BE2C (cell line): ENCODE measurements around the gene PAQR8.

Experiments used
- DNase-seq: peaks from one replicate; pipeline ENCODE4 v3.0.0-alpha.2; 2020
- H3K27me3 ChIP-seq: fragments of 250-450 bp; sonication (Bioruptor Pico); 2 replicates; pipeline ENCODE4 v1.5.1; 2020; ENCODE audit warnings: mild to moderate bottlenecking
- H3K36me3 ChIP-seq: fragments of 250-450 bp; sonication (Bioruptor Pico); 2 replicates; pipeline ENCODE4 v1.5.1; 2020; ENCODE audit warnings: mild to moderate bottlenecking
- H3K4me1 ChIP-seq: fragments of 250-450 bp; sonication (Bioruptor Pico); 2 replicates; pipeline ENCODE4 v1.5.1; 2020
- H3K4me3 ChIP-seq: 2 replicates; pipeline ENCODE4 v1.5.1; 2011; ENCODE audit warnings: low read depth, low read length
- H3K9me3 ChIP-seq: fragments of 250-450 bp; sonication (Bioruptor Pico); 2 replicates; pipeline ENCODE4 v1.5.1; 2020
- CTCF ChIP-seq: IDR thresholded peaks from 2 replicates; pipeline ENCODE4 v1.5.1; 2012; ENCODE audit warnings: mild to moderate bottlenecking, low read depth, low read length

Gene PAQR8

GRCh38 chr6:52388790-52389189, 26.8 kb downstream of the PAQR8 start:
- peaks cover 20% of the 10 kb centered on the region for H3K4me1 ChIP-seq
- no peak overlapping the region for H3K4me3 ChIP-seq
- no peak for DNase-seq
- no peaks in the 10 kb centered on the region for H3K9me3 ChIP-seq
- peaks cover 12% of the 10 kb centered on the region for H3K36me3 ChIP-seq
- no peak for TF ChIP-seq CTCF
- H3K27me3 ChIP-seq, result no peaks in the 10 kb centered on the region

- H3K4me3 ChIP-seq, result no peak overlapping the region; the same call in 1 of the 2 replicates
These were observed 27.3 kb downstream of the PAQR8 start for GRCh38 chr6:52389264-52389625.

GRCh38 chr6:52389626-52390360, 27.8 kb downstream of the PAQR8 start:
- no peak for TF ChIP-seq CTCF
- peak; percentile 83 for DNase-seq
- Histone ChIP-seq H3K4me1 (peaks cover 20% of the 10 kb centered on the region), H3K9me3 (no peaks in the 10 kb centered on the region), H3K27me3 (no peaks in the 10 kb centered on the region), H3K4me3 (peak overlapping the region; percentile 35), H3K36me3 (peaks cover 10% of the 10 kb centered on the region)

More at GRCh38 chr6:52389264-52389625, 27.3 kb downstream of the PAQR8 start:
- peak; percentile 52 for DNase-seq
- H3K27me3 ChIP-seq, result no peaks in the 10 kb centered on the region
- no peaks in the 10 kb centered on the region for H3K9me3 ChIP-seq
- TF ChIP-seq CTCF, result no peak
- H3K36me3 ChIP-seq, result peaks cover 12% of the 10 kb centered on the region
- peaks cover 20% of the 10 kb centered on the region for H3K4me1 ChIP-seq

GRCh38 chr6:52390361-52390727, 28.4 kb downstream of the PAQR8 start:
- peak; percentile 33 for DNase-seq
- Histone ChIP-seq H3K27me3 (no peaks in the 10 kb centered on the region), H3K36me3 (peaks cover 9% of the 10 kb centered on the region), H3K4me1 (peaks cover 20% of the 10 kb centered on the region), H3K4me3 (peak overlapping the region; percentile 35), H3K9me3 (no peaks in the 10 kb centered on the region)
- TF ChIP-seq CTCF, result no peak

GRCh38 chr6:52391599-52391998, 29.6 kb downstream of the PAQR8 start:
- H3K4me3 ChIP-seq, result no peak overlapping the region
- TF ChIP-seq CTCF, result no peak

GRCh38 chr6:52392944-52393343, 31.0 kb downstream of the PAQR8 start:
- no peak for TF ChIP-seq CTCF

More at GRCh38 chr6:52391599-52391998, 29.6 kb downstream of the PAQR8 start:
- H3K27me3 ChIP-seq, result no peaks in the 10 kb centered on the region
- H3K9me3 ChIP-seq, result no peaks in the 10 kb centered on the region
- H3K4me1 ChIP-seq, result peaks cover 27% of the 10 kb centered on the region
- DNase-seq, result no peak
- H3K36me3 ChIP-seq, result peaks cover 8% of the 10 kb centered on the region

More at GRCh38 chr6:52392944-52393343, 31.0 kb downstream of the PAQR8 start:
- Histone ChIP-seq H3K4me3 (no peak overlapping the region), H3K27me3 (no peaks in the 10 kb centered on the region), H3K4me1 (peaks cover 29% of the 10 kb centered on the region), H3K36me3 (peaks cover 6% of the 10 kb centered on the region), H3K9me3 (no peaks in the 10 kb centered on the region)
- DNase-seq, result no peak
